Activated CD8-positive, alpha-beta T cell treated with anti-CD3 and anti-CD28 coated beads for 36 hours (primary cell): ENCODE data around the gene DCAF5. TPM values are rescaled to one million over a fixed set of nuclear protein-coding genes. Genes with fewer than 3 reads are reported as not detected.
"Not testable (repeated sequence)": the region's sequence is repeated elsewhere in the genome, so short reads cannot be mapped to it uniquely, and the experiment has no call there.

Experiments
- ATAC-seq: fragments of 200-7000 bp; cut with Tn5 transposase; one replicate; pipeline ENCODE4 v1.10.0; 2021; ENCODE audit warnings: mild to moderate bottlenecking, moderate library complexity
- CTCF ChIA-PET: fragments of 350-600 bp; sonication (Branson Sonifier 250); formaldehyde crosslinking; loops from one replicate; lab custom pipeline; 2021; ENCODE audit warnings: antibody characterized with exemption; lab: Charles Lee
- POLR2A ChIA-PET: fragments of 350-600 bp; sonication (Branson Sonifier 250); formaldehyde crosslinking; loops from one replicate; lab custom pipeline; 2021; ENCODE audit warnings: antibody characterized with exemption; lab: Charles Lee
- DNase-seq: peaks from one replicate; pipeline ENCODE4 v3.0.0-alpha.2; 2020
- H3K27ac Mint-ChIP-seq: one replicate; pipeline ENCODE4 v1.8.0; 2021; ENCODE audit warnings: mild to moderate bottlenecking, mixed read lengths
- H3K27me3 Mint-ChIP-seq: one replicate; pipeline ENCODE4 v1.8.0; 2021; ENCODE audit warnings: mixed read lengths
- H3K36me3 Mint-ChIP-seq: one replicate; pipeline ENCODE4 v1.8.0; 2021; ENCODE audit warnings: low read depth, mixed read lengths
- H3K4me1 Mint-ChIP-seq: one replicate; pipeline ENCODE4 v1.8.0; 2021; ENCODE audit warnings: low read depth, mixed read lengths
- H3K4me3 Mint-ChIP-seq: one replicate; pipeline ENCODE4 v1.8.0; 2021; ENCODE audit warnings: mild to moderate bottlenecking, moderate library complexity, mixed read lengths
- H3K9me3 Mint-ChIP-seq: one replicate; pipeline ENCODE4 v1.8.0; 2021; ENCODE audit warnings: mixed read lengths
- CTCF ChIP-seq: fragments of 200-600 bp; IDR thresholded peaks from one replicate; pipeline ENCODE4 v1.8.0; 2022; ENCODE audit warnings: antibody characterized with exemption, mild to moderate bottlenecking
- intact Hi-C: fragments of 100-400 bp; cut with micrococcal nuclease; formaldehyde crosslinking; loops from one replicate; pipeline ENCODE4 v1.10.0; 2022
- total RNA-seq, 2 experiments: library from RNA; stranded (reverse); gene quantifications; one replicate each; pipeline ENCODE4 v1.2.3, GENCODE V29; 2021

DCAF5 gene
- total RNA-seq, 2 experiments from 2014 or later, result 34.3 to 36.5 TPM

- H3K4me1 Mint-ChIP-seq, result peaks cover 7% of the 10 kb centered on the region
- ChIA-PET POLR2A (no interaction called here), CTCF (interaction anchor here (1.1 to 1.7 kb wide), 2 partner anchors 18 to 56 kb away, joined by 3 to 5 read pairs; no protein-coding TSS in a partner anchor)
- H3K9me3 Mint-ChIP-seq, result no peaks in the 10 kb centered on the region
- ATAC-seq, result no peak
- intact Hi-C loops, result no loop called here
- no peak overlapping the region for H3K27ac Mint-ChIP-seq
- no peak for DNase-seq
- H3K27me3 Mint-ChIP-seq, result peaks cover 26% of the 10 kb centered on the region
- TF ChIP-seq CTCF, result no peak
- no peak overlapping the region for H3K4me3 Mint-ChIP-seq
- H3K36me3 Mint-ChIP-seq, result no peaks in the 10 kb centered on the region
Observed at GRCh38 chr14:69034612-69035262, 118.2 kb downstream of the DCAF5 start.

GRCh38 chr14:69027242-69027913 is 125.5 kb downstream of the DCAF5 start:
- Mint-ChIP-seq H3K9me3 (no peaks in the 10 kb centered on the region), H3K27me3 (no peaks in the 10 kb centered on the region), H3K27ac (no peak overlapping the region), H3K4me3 (no peak overlapping the region), H3K36me3 (no peaks in the 10 kb centered on the region), H3K4me1 (no peaks in the 10 kb centered on the region)
- no peak for TF ChIP-seq CTCF
- CTCF ChIA-PET, result interaction anchor here (1.0 to 2.0 kb wide), 7 partner anchors 8 to 183 kb away, joined by 3 to 9 read pairs (median 4); no protein-coding TSS in a partner anchor
- POLR2A ChIA-PET, result interaction anchor here (1.3 to 1.9 kb wide), 2 partner anchors 9 to 17 kb away, joined by 4 read pairs; no protein-coding TSS in a partner anchor
- ATAC-seq (no peak), DNase-seq (no peak)
- intact Hi-C loops, result no loop called here

GRCh38 chr14:69023035-69023434 is 129.9 kb downstream of the DCAF5 start:
- ChIA-PET POLR2A (no interaction called here), CTCF (interaction anchor here (1.2 to 1.6 kb wide), 2 partner anchors 10 to 67 kb away, joined by 3 to 4 read pairs; no protein-coding TSS in a partner anchor)
- TF ChIP-seq CTCF, result no peak
- Mint-ChIP-seq H3K36me3 (no peaks in the 10 kb centered on the region), H3K9me3 (no peaks in the 10 kb centered on the region), H3K27me3 (no peaks in the 10 kb centered on the region), H3K27ac (no peak overlapping the region), H3K4me1 (no peaks in the 10 kb centered on the region), H3K4me3 (no peak overlapping the region)
- ATAC-seq (no peak), DNase-seq (no peak)
- intact Hi-C loops, result no loop called here

GRCh38 chr14:69022093-69022492 is 130.8 kb downstream of the DCAF5 start:
- DNase-seq, H3K4me3 Mint-ChIP-seq, H3K9me3 Mint-ChIP-seq, intact Hi-C loops, H3K4me1 Mint-ChIP-seq, ATAC-seq, H3K36me3 Mint-ChIP-seq, CTCF ChIA-PET, H3K27me3 Mint-ChIP-seq, POLR2A ChIA-PET, H3K27ac Mint-ChIP-seq: not testable (repeated sequence)

- DNase-seq (no peak), ATAC-seq (no peak)
- ChIA-PET CTCF (interaction anchor here (0.9 to 2.1 kb wide), 3 partner anchors 16 to 106 kb away, joined by 3 to 7 read pairs (median 6); no protein-coding TSS in a partner anchor), POLR2A (interaction anchor here (0.9 kb wide), 1 partner anchor 79 kb away, joined by 3 read pairs; no protein-coding TSS in a partner anchor)
- Mint-ChIP-seq H3K4me1 (no peaks in the 10 kb centered on the region), H3K9me3 (no peaks in the 10 kb centered on the region), H3K36me3 (no peaks in the 10 kb centered on the region), H3K27me3 (no peaks in the 10 kb centered on the region), H3K4me3 (no peak overlapping the region), H3K27ac (no peak overlapping the region)
- intact Hi-C loops, result no loop called here
- no peak for TF ChIP-seq CTCF
Observed at GRCh38 chr14:69017706-69018105, 135.2 kb downstream of the DCAF5 start.
